Esophagus mucosa (tissue), 1 donor: Measurements from ENCODE around the gene CEP78. TPM values are rescaled to one million over a fixed set of nuclear protein-coding genes. Genes with fewer than 3 reads are reported as not detected.
A peak's percentile ranks its signal among the peaks of the same experiment; 100 is the strongest.

Experiments
- ATAC-seq: fragments of 200-7000 bp; cut with Tn5 transposase; one replicate; pipeline ENCODE4 v1.9.1; 2020
- total RNA-seq: library from RNA; stranded (reverse); gene quantifications from one replicate; pipeline ENCODE4 v1.2.4, GENCODE V29; 2023
- donor health status: DM: yes; HTN: yes; CAD: no.

CEP78 gene
- total RNA-seq, 1 donor from 2014 or later: 11.8 TPM

DNA sequence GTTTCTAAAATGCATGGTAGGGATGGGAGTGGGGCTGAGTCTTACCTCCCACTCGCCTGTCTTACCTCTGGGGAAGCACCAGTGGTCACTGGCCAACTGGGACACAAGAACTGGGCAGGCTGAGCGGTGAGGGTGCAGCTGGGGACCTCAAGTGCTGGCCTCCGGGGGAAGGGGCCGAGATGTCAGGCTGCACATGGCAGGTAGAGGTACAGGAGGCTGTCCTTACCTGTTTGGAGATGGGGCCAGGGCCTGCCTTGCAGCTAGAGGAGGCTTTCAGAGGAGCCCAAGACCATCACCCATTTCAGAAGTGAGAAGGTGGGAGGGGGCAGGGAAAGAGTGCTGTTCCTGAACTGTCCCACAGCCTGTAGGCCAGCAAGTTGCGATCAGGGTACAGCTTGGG is 75.2 kb downstream of the CEP78 start:
- ATAC-seq: no peak

DNA sequence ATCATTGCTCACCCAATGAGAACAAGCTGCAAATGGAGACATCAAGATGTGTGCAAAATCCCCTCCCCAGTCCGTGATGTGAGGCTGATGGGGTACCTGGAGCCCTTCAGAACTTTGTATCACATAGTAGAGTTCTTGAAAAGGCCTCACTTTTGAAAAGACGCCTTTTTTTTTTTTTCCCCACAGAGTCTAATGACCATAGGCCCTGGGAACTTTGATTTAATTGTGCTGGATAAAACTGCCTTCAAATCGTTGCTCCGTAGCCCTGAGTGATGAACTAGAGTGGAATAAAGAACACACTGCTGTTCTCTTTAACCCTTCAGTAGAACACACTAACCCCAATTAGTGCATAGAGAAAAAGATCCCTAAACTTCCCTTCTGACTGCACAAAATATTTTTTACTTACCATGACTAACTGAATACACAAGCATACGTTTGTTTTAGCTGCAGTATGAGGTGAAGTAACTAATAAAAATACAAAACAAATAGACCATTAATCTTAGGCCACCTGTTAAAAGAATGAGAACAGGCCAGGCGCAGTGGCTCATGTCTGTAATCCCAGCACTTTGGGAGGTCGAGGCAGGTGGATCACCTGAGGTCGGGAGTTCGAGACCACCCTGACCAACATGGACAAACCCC is 76.1 kb downstream of the CEP78 start:
- ATAC-seq: no peak

- ATAC-seq: no peak
These were observed 78.7 kb downstream of the CEP78 start for GRCh38 chr9:78314550-78314949.

DNA sequence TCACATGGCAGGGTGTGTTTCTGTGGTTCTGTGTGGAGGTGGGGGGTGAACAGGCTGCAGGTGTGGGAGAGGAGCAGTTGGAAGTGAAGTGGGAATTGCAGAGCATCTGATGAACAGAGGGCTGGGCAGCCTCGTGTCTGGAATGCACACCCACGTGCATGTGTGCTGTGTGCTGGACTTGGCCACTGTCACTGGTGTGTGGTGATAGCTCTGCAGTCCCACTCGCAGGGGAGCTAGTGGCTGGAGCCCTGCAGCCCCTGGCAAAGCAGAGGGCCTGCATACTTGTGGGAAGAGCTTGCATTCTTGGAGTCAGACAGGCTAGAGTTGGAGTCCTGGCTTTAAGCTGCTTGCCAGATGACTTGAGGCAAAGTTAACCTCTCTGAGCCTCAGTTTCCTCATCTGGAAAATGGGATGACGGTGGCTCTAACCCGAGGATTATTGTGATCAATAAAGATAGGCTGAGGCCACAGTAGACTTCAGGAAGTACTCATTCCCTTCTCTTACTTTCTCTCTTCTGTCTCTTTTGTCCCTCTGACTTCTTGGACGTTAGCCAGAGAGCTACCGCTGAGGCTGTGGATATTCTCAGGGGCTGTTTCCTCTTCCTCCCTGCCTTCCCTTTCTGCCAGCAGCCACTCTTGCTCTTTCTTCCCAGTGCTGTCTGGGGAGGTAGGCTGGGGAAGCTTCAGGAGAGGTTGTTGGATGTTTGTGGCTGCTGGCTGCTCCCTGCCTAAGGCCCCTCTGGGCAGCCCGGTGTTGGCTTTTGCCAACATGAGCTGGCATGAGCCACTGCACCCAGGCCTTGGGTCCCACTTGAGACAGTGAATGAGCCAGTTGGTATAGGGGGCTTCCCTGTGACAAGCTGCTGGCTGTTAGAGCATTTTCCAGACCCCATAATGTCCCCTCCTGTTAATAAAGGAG is 79.3 kb downstream of the CEP78 start:
- peak; percentile 13 for ATAC-seq

DNA sequence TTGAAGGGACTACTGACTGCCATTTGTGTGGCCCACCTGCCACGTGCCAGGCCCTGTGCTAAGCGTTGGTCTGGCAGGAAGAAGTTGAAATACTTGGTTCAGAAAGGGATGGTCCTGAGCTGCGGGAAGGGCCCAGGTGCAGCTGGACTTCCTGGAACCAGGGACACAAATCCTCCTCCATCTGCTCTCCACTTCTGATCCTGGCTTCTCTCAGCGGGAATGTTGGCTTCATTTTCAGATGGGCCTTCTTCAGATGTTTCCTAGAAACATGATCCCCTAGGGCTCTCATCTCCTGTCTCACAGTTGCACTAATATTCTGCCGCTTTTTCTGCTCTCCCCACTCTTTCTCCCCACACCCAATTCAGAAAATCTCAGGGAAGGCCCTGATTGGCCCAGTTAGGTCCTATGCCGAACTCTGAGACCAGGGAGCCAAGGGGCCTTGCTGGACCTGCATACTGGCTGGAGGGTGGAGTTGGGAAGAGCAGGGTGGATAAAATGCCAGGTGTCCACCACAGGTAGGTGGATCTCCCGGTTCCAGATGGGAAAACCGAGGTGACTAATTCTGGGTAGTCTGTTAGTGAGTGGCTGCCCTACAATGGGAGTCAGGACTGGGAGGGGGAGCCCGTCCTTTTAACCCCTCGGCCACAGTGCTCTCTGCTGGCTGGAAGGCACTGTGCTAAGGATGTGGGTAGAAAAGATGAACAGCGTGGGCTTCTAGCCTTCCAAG is 80.5 kb downstream of the CEP78 start:
- ATAC-seq: no peak

DNA sequence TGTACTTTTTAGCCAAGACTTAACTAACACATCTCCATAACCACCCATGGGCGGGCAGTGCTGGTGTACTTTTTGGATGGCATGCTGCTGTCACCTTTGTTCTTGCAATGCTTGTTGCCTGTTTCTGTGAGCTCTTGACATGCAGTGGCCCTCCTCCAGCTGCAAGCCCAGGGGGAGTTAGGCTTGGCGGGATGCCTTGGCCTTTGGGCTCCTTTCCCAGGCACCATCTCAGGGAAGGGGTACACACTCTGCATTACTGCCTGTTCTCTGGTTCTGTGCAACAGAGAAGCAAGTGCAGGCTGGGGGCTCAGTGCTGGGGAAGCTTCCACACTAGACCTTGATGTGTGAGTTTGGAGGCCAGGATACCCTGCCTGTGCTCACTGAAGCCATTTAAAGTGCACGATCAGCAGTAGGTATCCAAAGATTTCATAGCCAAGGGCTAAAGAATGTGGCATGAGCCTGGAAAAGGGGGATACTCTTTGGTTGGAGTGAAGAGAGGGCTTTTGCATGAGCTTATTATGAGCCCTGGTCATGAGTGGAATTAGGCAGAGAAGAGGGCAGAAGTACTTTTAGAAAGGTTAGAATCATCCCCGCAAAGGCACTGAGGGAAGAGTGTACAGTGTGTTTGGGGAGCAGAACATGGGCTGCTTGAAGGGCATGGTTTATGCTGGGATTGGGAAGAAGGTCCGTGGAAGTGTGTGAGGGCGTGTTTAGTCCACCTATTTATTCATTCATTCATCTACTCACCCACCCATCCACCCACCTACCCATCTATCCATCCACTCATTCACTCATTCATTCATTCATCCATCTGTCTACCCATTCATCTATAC is 83.5 kb downstream of the CEP78 start:
- no peak for ATAC-seq

- ATAC-seq: no peak
These were observed 84.3 kb downstream of the CEP78 start for GRCh38 chr9:78320030-78320693.

- no peak for ATAC-seq
These were observed 85.1 kb downstream of the CEP78 start for GRCh38 chr9:78320875-78321496.

- no peak for ATAC-seq
These were observed 85.6 kb downstream of the CEP78 start for GRCh38 chr9:78321505-78321904.

DNA sequence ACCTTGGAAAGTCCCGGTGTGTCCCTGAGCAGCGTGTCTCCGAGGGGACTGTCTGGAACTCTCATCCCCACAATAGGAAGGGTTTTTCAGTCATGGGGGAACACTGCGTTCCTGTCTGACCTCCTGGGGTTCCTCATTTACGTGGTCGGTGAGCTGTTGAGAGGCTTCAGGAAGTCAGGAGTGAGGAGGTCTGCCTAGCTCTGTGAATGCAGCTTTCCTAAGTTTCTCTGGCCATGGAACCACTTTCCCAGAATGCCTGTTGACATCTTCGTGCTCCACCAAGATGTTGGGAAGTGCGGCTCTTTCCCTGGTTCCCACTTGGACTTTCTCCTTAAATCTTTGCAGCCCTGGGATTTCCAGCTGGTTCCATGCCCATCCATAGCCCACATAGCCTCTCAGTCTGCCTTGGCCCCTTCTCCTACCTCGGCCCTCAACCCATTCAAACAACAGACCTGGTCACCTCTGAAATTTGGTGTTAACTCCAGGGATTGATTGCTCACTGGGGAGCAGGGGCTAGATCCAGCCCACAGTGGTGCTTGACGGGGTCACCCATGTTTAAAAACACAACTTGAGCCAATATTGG is 88.3 kb downstream of the CEP78 start:
- ATAC-seq: no peak

- no peak for ATAC-seq
These were observed 88.8 kb downstream of the CEP78 start for GRCh38 chr9:78324682-78325081.

- no peak for ATAC-seq
These were observed 89.5 kb downstream of the CEP78 start for GRCh38 chr9:78325343-78325742.

- ATAC-seq: no peak
These were observed 90.0 kb downstream of the CEP78 start for GRCh38 chr9:78325846-78326360.

GRCh38 chr9:78326564-78326963 is 90.7 kb downstream of the CEP78 start:
- ATAC-seq: no peak

Other genes starting within 250 kb of the CEP78 start
- gene GNAQ, start 204.3 kb upstream of the CEP78 start, total RNA-seq: 28.8 TPM
- 66.5 TPM for gene PSAT1, start 61.0 kb downstream of the CEP78 start, total RNA-seq